IMR-90 (cell line): Measurements from ENCODE around the gene UNC79. TPM values are rescaled to one million over a fixed set of nuclear protein-coding genes. Genes with fewer than 3 reads are reported as not detected.

Source experiments
- ATAC-seq: fragments of 200-7000 bp; cut with Tn5 transposase; 2 replicates; pipeline ENCODE4 v1.9.1; 2020; ENCODE audit warnings: low read depth, mild to moderate bottlenecking, moderate library complexity
- BruUV-seq: library from RNA; stranded (reverse); fragments of 400-500 nt; replicated peaks from 2 replicates; lab custom pipeline; 2021; lab: Mats Ljungman, UMichigan
- CTCF ChIA-PET: fragments of 300-600 bp; formaldehyde crosslinking; extraction: SDS; loops from one replicate; lab custom pipeline; 2021; ENCODE audit warnings: antibody characterized with exemption; lab: Yijun Ruan, JAX
- POLR2A ChIA-PET: fragments of 300-600 bp; sonication (Branson Sonifier 250); formaldehyde crosslinking; loops from one replicate; lab custom pipeline; 2022; ENCODE audit warnings: antibody characterized with exemption; ENCODE audit not compliant: unreplicated experiment; lab: Charles Lee
- DNase-seq: peaks from one replicate; pipeline ENCODE4 v3.0.0; 2013
- H2AFZ ChIP-seq: replicated peaks from 2 replicates; pipeline ENCODE3; 2013; ENCODE audit warnings: low read length, mild to moderate bottlenecking; ENCODE audit not compliant: poor library complexity
- H2AK5ac ChIP-seq: 2 replicates; pipeline ENCODE4 v1.6.1; 2013; ENCODE audit warnings: low read depth, low read length, inconsistent platforms
- H2AK9ac ChIP-seq: replicated peaks from 2 replicates; pipeline ENCODE3; 2013; ENCODE audit warnings: mild to moderate bottlenecking, low read depth, low read length, moderate library complexity; ENCODE audit not compliant: poor library complexity
- H2BK120ac ChIP-seq: 2 replicates; pipeline ENCODE4 v1.6.1; 2013; ENCODE audit warnings: low read depth, low read length, inconsistent platforms
- H2BK15ac ChIP-seq: 3 replicates; pipeline ENCODE4 v1.6.1; 2013; ENCODE audit warnings: low read depth, low read length, inconsistent platforms
- H2BK20ac ChIP-seq: 2 replicates; pipeline ENCODE4 v1.6.1; 2013; ENCODE audit warnings: low read depth, mild to moderate bottlenecking, inconsistent platforms, low read length, moderate library complexity
- H2BK5ac ChIP-seq: 2 replicates; pipeline ENCODE4 v1.6.1; 2013; ENCODE audit warnings: mild to moderate bottlenecking, low read depth, low read length, inconsistent platforms; ENCODE audit not compliant: poor library complexity, severe bottlenecking
- H3K14ac ChIP-seq: replicated peaks from 2 replicates; pipeline ENCODE4 v1.6.1; 2013; ENCODE audit warnings: low read depth, low read length, inconsistent platforms
- H3K18ac ChIP-seq: 2 replicates; pipeline ENCODE4 v1.6.1; 2013; ENCODE audit warnings: low read depth, low read length, control low read depth
- H3K23ac ChIP-seq: 2 replicates; pipeline ENCODE4 v1.6.1; 2013; ENCODE audit warnings: low read depth, low read length, inconsistent platforms
- H3K27ac ChIP-seq: 2 replicates; pipeline ENCODE4 v1.5.1; 2013; ENCODE audit warnings: mild to moderate bottlenecking, control low read depth, low read length; ENCODE audit not compliant: insufficient read depth
- H3K27me3 ChIP-seq: 2 replicates; pipeline ENCODE4 v1.6.1; 2013; ENCODE audit warnings: low read length; ENCODE audit not compliant: control insufficient read depth, insufficient read depth
- H3K36me3 ChIP-seq: 2 replicates; pipeline ENCODE4 v1.6.1; 2013; ENCODE audit warnings: low read length, mixed read lengths; ENCODE audit not compliant: control insufficient read depth, insufficient read depth
- H3K4ac ChIP-seq: 2 replicates; pipeline ENCODE4 v1.6.1; 2013; ENCODE audit warnings: low read depth, low read length, inconsistent platforms
- H3K4me1 ChIP-seq: 2 replicates; pipeline ENCODE4 v1.6.1; 2013; ENCODE audit warnings: low read length, mixed read lengths; ENCODE audit not compliant: control insufficient read depth, insufficient read depth
- H3K4me2 ChIP-seq: 2 replicates; pipeline ENCODE4 v1.6.1; 2013; ENCODE audit warnings: low read depth, mild to moderate bottlenecking, control low read depth, low read length, moderate library complexity
- H3K4me3 ChIP-seq: 2 replicates; pipeline ENCODE4 v1.5.1; 2013; ENCODE audit warnings: low read depth, mild to moderate bottlenecking, control low read depth, low read length, moderate library complexity; ENCODE audit not compliant: insufficient read depth
- H3K56ac ChIP-seq: 2 replicates; pipeline ENCODE4 v1.6.1; 2013; ENCODE audit warnings: low read length, inconsistent platforms; ENCODE audit not compliant: insufficient read depth; ENCODE audit errors: extremely low read depth
- H3K79me1 ChIP-seq, 2 experiments: 2 replicates each; pipeline ENCODE4 v1.6.1; 2013; ENCODE audit warnings: low read length in 2 of 2, inconsistent platforms in 1 of 2, low read depth in 1 of 2
- H3K9ac ChIP-seq: 2 replicates; pipeline ENCODE4 v1.6.1; 2013; ENCODE audit warnings: low read depth, low read length, control low read depth
- H3K9me1 ChIP-seq: 2 replicates; pipeline ENCODE4 v1.6.1; 2013; ENCODE audit warnings: low read length, inconsistent platforms; ENCODE audit not compliant: insufficient read depth
- H3K9me3 ChIP-seq: 2 replicates; pipeline ENCODE4 v1.6.1; 2013; ENCODE audit warnings: low read length; ENCODE audit not compliant: control insufficient read depth, insufficient read depth
- H4K20me1 ChIP-seq: 2 replicates; pipeline ENCODE4 v1.6.1; 2013; ENCODE audit warnings: low read length, inconsistent platforms; ENCODE audit not compliant: insufficient read depth
- H4K5ac ChIP-seq: 2 replicates; pipeline ENCODE4 v1.6.1; 2013; ENCODE audit warnings: mild to moderate bottlenecking, low read depth, low read length, control low read depth
- H4K8ac ChIP-seq, 2 experiments: 2 replicates each; pipeline ENCODE4 v1.6.1; 2013; ENCODE audit warnings: low read depth in 2 of 2, low read length in 2 of 2, control low read depth in 1 of 2, inconsistent platforms in 1 of 2
- H4K91ac ChIP-seq: 2 replicates; pipeline ENCODE4 v1.6.1; 2013; ENCODE audit warnings: low read depth, low read length, inconsistent platforms; ENCODE audit not compliant: insufficient read depth
- BHLHE40 ChIP-seq: fragments of 150-350 bp; IDR thresholded peaks from 2 replicates; pipeline ENCODE4 v1.6.1; 2016; ENCODE audit warnings: mild to moderate bottlenecking, low read depth, low read length
- CEBPB ChIP-seq: IDR thresholded peaks from 2 replicates; pipeline ENCODE4 v1.6.1; 2012; ENCODE audit warnings: low read depth, low read length, improper control_type of control experiment
- CHD1 ChIP-seq: IDR thresholded peaks from 2 replicates; pipeline ENCODE4 v1.6.1; 2012; ENCODE audit warnings: low read depth, low read length, improper control_type of control experiment
- CTCF ChIP-seq: conservative IDR thresholded peaks from 2 replicates; pipeline ENCODE4 v1.5.1; 2012; ENCODE audit warnings: mild to moderate bottlenecking, low read depth, low read length, improper control_type of control experiment
- ELK1 ChIP-seq: fragments of 150-350 bp; IDR thresholded peaks from 2 replicates; pipeline ENCODE4 v1.6.1; 2016; ENCODE audit warnings: low read depth, mild to moderate bottlenecking, low read length, moderate library complexity, borderline replicate concordance
- FOS ChIP-seq: fragments of 150-350 bp; IDR thresholded peaks from 2 replicates; pipeline ENCODE4 v1.6.1; 2016; ENCODE audit warnings: low read depth, low read length
- MAFK ChIP-seq: IDR thresholded peaks from 2 replicates; pipeline ENCODE4 v1.6.1; 2012; ENCODE audit warnings: low read depth, low read length, improper control_type of control experiment
- MAZ ChIP-seq: IDR thresholded peaks from 2 replicates; pipeline ENCODE4 v1.6.1; 2012; ENCODE audit warnings: low read depth, mild to moderate bottlenecking, low read length, improper control_type of control experiment, moderate library complexity, borderline replicate concordance
- MXI1 ChIP-seq: IDR thresholded peaks from 2 replicates; pipeline ENCODE4 v1.6.1; 2012; ENCODE audit warnings: low read depth, mild to moderate bottlenecking, low read length, moderate library complexity, borderline replicate concordance
- NFE2L2 ChIP-seq: fragments of 150-350 bp; IDR thresholded peaks from 2 replicates; pipeline ENCODE4 v1.6.1; 2016; ENCODE audit warnings: low read depth, mild to moderate bottlenecking, low read length
- POLR2A ChIP-seq: IDR thresholded peaks from 2 replicates; pipeline ENCODE4 v1.6.1; 2012; ENCODE audit warnings: mild to moderate bottlenecking, low read depth, low read length
- RAD21 ChIP-seq: IDR thresholded peaks from 2 replicates; pipeline ENCODE4 v1.6.1; 2012; ENCODE audit warnings: low read length, improper control_type of control experiment
- RCOR1 ChIP-seq: IDR thresholded peaks from 2 replicates; pipeline ENCODE4 v1.6.1; 2012; ENCODE audit warnings: mild to moderate bottlenecking, low read length, improper control_type of control experiment; ENCODE audit not compliant: insufficient replicate concordance
- RFX5 ChIP-seq: IDR thresholded peaks from 2 replicates; pipeline ENCODE4 v1.8.0; 2012; ENCODE audit warnings: low read depth, mild to moderate bottlenecking, low read length, moderate library complexity
- SMC3 ChIP-seq: fragments of 150-350 bp; IDR thresholded peaks from 2 replicates; pipeline ENCODE4 v1.6.1; 2016; ENCODE audit warnings: low read depth, mild to moderate bottlenecking, antibody characterized with exemption, low read length, moderate library complexity
- USF2 ChIP-seq: fragments of 150-350 bp; IDR thresholded peaks from 2 replicates; pipeline ENCODE4 v1.6.1; 2017; ENCODE audit warnings: mild to moderate bottlenecking, antibody characterized with exemption, low read length, low read depth
- WGBS, 2 experiments: methylation state at CpG; one replicate each; pipeline versions ENCODE4 v1.1.5 to v1.1.7; 2013; ENCODE audit warnings: missing lambda C conversion rate in 2 of 2; ENCODE audit not compliant: insufficient read length in 1 of 2; ENCODE audit errors: extremely low coverage in 2 of 2; 5-methylcytosine and 5-hydroxymethylcytosine counted together
- dilution Hi-C: fragments of 300-500 bp; cut with HindIII; formaldehyde crosslinking; loops from one replicate; pipeline ENCODE4 v1.14.3; 2018; ENCODE audit warnings: low sequenced_read_pairs; ENCODE audit not compliant: unreplicated experiment
- in situ Hi-C: fragments of 300-500 bp; cut with MboI; formaldehyde crosslinking; loops from 3 replicates; pipeline ENCODE4 v1.14.3; 2019; ENCODE audit warnings: low sequenced_read_pairs, inconsistent platforms, mixed read lengths
- intact Hi-C: fragments of 100-400 bp; cut with micrococcal nuclease; formaldehyde crosslinking; loops from 2 replicates; pipeline ENCODE4 v1.10.0; 2022
- polyA plus RNA-seq, 3 experiments: library from polyadenylated mRNA; depleted of rRNA; stranded (reverse); fragments of >200 nt; gene quantifications; 2 replicates each; pipeline ENCODE4 v1.2.3, GENCODE V29; 2012; ENCODE audit warnings: low replicate concordance in 1 of 3
- total RNA-seq: library from RNA; depleted of rRNA; stranded (reverse); fragments of >200 nt; gene quantifications from 2 replicates; pipeline ENCODE4 v1.2.3, GENCODE V29; 2012

UNC79 gene
- total and polyA plus RNA-seq, 2 of the 4 experiments (the other 2 are of a cell fraction): under 0.01 TPM

- no CpG with 5 or more reads among the region's 8 CpGs for WGBS, 2 experiments
- no peak overlapping the region for H4K8ac ChIP-seq
- H3K4me2 ChIP-seq: no peak overlapping the region
- H3K27ac ChIP-seq: no peak overlapping the region
- ChIA-PET CTCF (no interaction called here), POLR2A (no interaction called here)
- no peak overlapping the region for H2AFZ ChIP-seq
- TF ChIP-seq MAFK: no peak
- TF ChIP-seq CTCF: no peak
- TF ChIP-seq RAD21: no peak
- no peak for TF ChIP-seq SMC3
- no peak for TF ChIP-seq FOS
- TF ChIP-seq BHLHE40: no peak
- no peak for TF ChIP-seq CHD1
- no peak for TF ChIP-seq NFE2L2
- TF ChIP-seq USF2: no peak
- TF ChIP-seq RFX5: no peak
- TF ChIP-seq POLR2A: no peak
- TF ChIP-seq MAZ: no peak
- no peak for TF ChIP-seq CEBPB
- no peak for TF ChIP-seq ELK1
- TF ChIP-seq MXI1: no peak
- TF ChIP-seq RCOR1: no peak
- no peak overlapping the region for H3K56ac ChIP-seq
- H4K20me1 ChIP-seq: no peaks in the 10 kb centered on the region
- no peak overlapping the region for H3K18ac ChIP-seq
- no peak for ATAC-seq
- H3K14ac ChIP-seq: no peak overlapping the region
- no peaks in the 10 kb centered on the region for H3K36me3 ChIP-seq
- no peak overlapping the region for H4K91ac ChIP-seq
- no peak overlapping the region for H2BK120ac ChIP-seq
- in situ Hi-C loops (no loop called here), dilution Hi-C loops (no loop called here), intact Hi-C loops (no loop called here)
- no peak overlapping the region for H2BK15ac ChIP-seq
- H3K9me1 ChIP-seq: no peaks in the 10 kb centered on the region
- no peak overlapping the region for H4K5ac ChIP-seq
- H3K23ac ChIP-seq: no peak overlapping the region
- H3K79me1 ChIP-seq: no peaks in the 10 kb centered on the region
- H3K4ac ChIP-seq: no peak overlapping the region
- H3K4me3 ChIP-seq: no peak overlapping the region
- DNase-seq: no peak
- BruUV-seq: no TSS peak
- no peak overlapping the region for H2AK5ac ChIP-seq
- no peak overlapping the region for H3K9ac ChIP-seq
- no peaks in the 10 kb centered on the region for H3K4me1 ChIP-seq
- no peak overlapping the region for H2AK9ac ChIP-seq
- H2BK20ac ChIP-seq: no peak overlapping the region
- H3K27me3 ChIP-seq: no peaks in the 10 kb centered on the region
- peaks cover 6% of the 10 kb centered on the region for H3K9me3 ChIP-seq
- H2BK5ac ChIP-seq: no peak overlapping the region
These were observed 314.1 kb downstream of the UNC79 start for GRCh38 chr14:93744876-93745275.
